Measurements from ENCODE around the gene CASP2.

- TF ChIP-seq CTCF (conservative IDR thresholded peaks at IDR 0.05; ENCODE audit: low read length) (no peak), EZH2phosphoT487 (IDR thresholded peaks at IDR 0.05; ENCODE audit: borderline replicate concordance) (no peak)
These were observed 44.5 kb upstream of the CASP2 start for GRCh38 chr7:143243614-143244013.
